Measurements from ENCODE around the gene TSHZ2.

TSHZ2 gene

GRCh38 chr20:53079828-53080686 lies 107.9 kb downstream of the TSHZ2 start:
- POLR2A ChIA-PET, result no interaction called here
- CTCF ChIA-PET, result interaction anchor here (1.2 kb wide), 1 partner anchor 9 kb away, joined by 5 read pairs; no protein-coding TSS in a partner anchor
- TF ChIP-seq ARNT (IDR thresholded peaks at IDR 0.05), result no peak
- no peak for TF ChIP-seq ELF4 (IDR thresholded peaks at IDR 0.05)
- no peak for TF ChIP-seq SP1 (IDR thresholded peaks at IDR 0.05)
- TF ChIP-seq FOXA1 (IDR thresholded peaks at IDR 0.05), result no peak
- TF ChIP-seq TARDBP (IDR thresholded peaks at IDR 0.05), result no peak
- TF ChIP-seq HDGF (IDR thresholded peaks at IDR 0.05; ENCODE audit: borderline replicate concordance), result no peak
- TF ChIP-seq SUZ12 (IDR thresholded peaks at IDR 0.05), result no peak
- no peak for DNase-seq (ENCODE audit: extremely low spot score)

- DNase-seq (ENCODE audit: extremely low spot score), result no peak
- POLR2A ChIA-PET, result no interaction called here
- TF ChIP-seq SP1 (IDR thresholded peaks at IDR 0.05) (no peak), ZNF384 (IDR thresholded peaks at IDR 0.05) (no peak), NFRKB (IDR thresholded peaks at IDR 0.05) (no peak), CTBP1 (IDR thresholded peaks at IDR 0.05; ENCODE audit: borderline replicate concordance) (no peak), TARDBP (IDR thresholded peaks at IDR 0.05) (no peak), FOXK2 (IDR thresholded peaks at IDR 0.05) (no peak), BHLHE40 (IDR thresholded peaks at IDR 0.05; ENCODE audit: borderline replicate concordance) (no peak), LEF1 (IDR thresholded peaks at IDR 0.05; ENCODE audit: borderline replicate concordance) (no peak), L3MBTL2 (conservative IDR thresholded peaks at IDR 0.05) (no peak), FOXM1 (IDR thresholded peaks at IDR 0.05; ENCODE audit: borderline replicate concordance) (no peak), ELF4 (IDR thresholded peaks at IDR 0.05) (no peak), FOXA1 (IDR thresholded peaks at IDR 0.05) (no peak), SUZ12 (IDR thresholded peaks at IDR 0.05) (no peak), PKNOX1 (IDR thresholded peaks at IDR 0.05) (no peak), ARNT (IDR thresholded peaks at IDR 0.05) (no peak), HDGF (IDR thresholded peaks at IDR 0.05; ENCODE audit: borderline replicate concordance) (no peak)
- CTCF ChIA-PET, result interaction anchor here (1.2 kb wide), 1 partner anchor 9 kb away, joined by 5 read pairs; no protein-coding TSS in a partner anchor
These were observed 108.5 kb downstream of the TSHZ2 start for GRCh38 chr20:53080687-53080962.

- DNase-seq (ENCODE audit: extremely low spot score), result peak; percentile 9
- POLR2A ChIA-PET, result interaction anchor here (0.5 kb wide), 1 partner anchor 1033 kb away, joined by 3 read pairs; no protein-coding TSS in a partner anchor
- TF ChIP-seq BHLHE40 (IDR thresholded peaks at IDR 0.05; ENCODE audit: borderline replicate concordance) (no peak), TARDBP (IDR thresholded peaks at IDR 0.05) (no peak), L3MBTL2 (conservative IDR thresholded peaks at IDR 0.05) (no peak), HDGF (IDR thresholded peaks at IDR 0.05; ENCODE audit: borderline replicate concordance) (no peak), ARNT (IDR thresholded peaks at IDR 0.05) (no peak), SUZ12 (IDR thresholded peaks at IDR 0.05) (no peak), ELF4 (IDR thresholded peaks at IDR 0.05) (no peak), FOXK2 (IDR thresholded peaks at IDR 0.05) (no peak), NFRKB (IDR thresholded peaks at IDR 0.05) (no peak), CTBP1 (IDR thresholded peaks at IDR 0.05; ENCODE audit: borderline replicate concordance) (no peak), SP1 (IDR thresholded peaks at IDR 0.05) (no peak), PKNOX1 (IDR thresholded peaks at IDR 0.05) (no peak), LEF1 (IDR thresholded peaks at IDR 0.05; ENCODE audit: borderline replicate concordance) (no peak), FOXA1 (IDR thresholded peaks at IDR 0.05) (no peak), FOXM1 (IDR thresholded peaks at IDR 0.05; ENCODE audit: borderline replicate concordance) (no peak), ZNF384 (IDR thresholded peaks at IDR 0.05) (no peak)
- CTCF ChIA-PET, result interaction anchor here (1.2 kb wide), 1 partner anchor 8 kb away, joined by 5 read pairs; no protein-coding TSS in a partner anchor
These were observed 109.1 kb downstream of the TSHZ2 start for GRCh38 chr20:53080969-53081871.

GRCh38 chr20:53081916-53082863 lies 110.0 kb downstream of the TSHZ2 start:
- no peak for TF ChIP-seq BHLHE40 (IDR thresholded peaks at IDR 0.05; ENCODE audit: borderline replicate concordance)
- no peak for TF ChIP-seq FOXM1 (IDR thresholded peaks at IDR 0.05; ENCODE audit: borderline replicate concordance)
- no peak for TF ChIP-seq SP1 (IDR thresholded peaks at IDR 0.05)
- no peak for TF ChIP-seq ELF4 (IDR thresholded peaks at IDR 0.05)
- TF ChIP-seq ARNT (IDR thresholded peaks at IDR 0.05), result no peak
- no peak for TF ChIP-seq ZNF384 (IDR thresholded peaks at IDR 0.05)
- no peak for TF ChIP-seq HDGF (IDR thresholded peaks at IDR 0.05; ENCODE audit: borderline replicate concordance)
- TF ChIP-seq PKNOX1 (IDR thresholded peaks at IDR 0.05), result no peak
- no peak for TF ChIP-seq LEF1 (IDR thresholded peaks at IDR 0.05; ENCODE audit: borderline replicate concordance)
- TF ChIP-seq FOXK2 (IDR thresholded peaks at IDR 0.05), result no peak
- TF ChIP-seq TARDBP (IDR thresholded peaks at IDR 0.05), result no peak
- no peak for TF ChIP-seq L3MBTL2 (conservative IDR thresholded peaks at IDR 0.05)
- TF ChIP-seq CTBP1 (IDR thresholded peaks at IDR 0.05; ENCODE audit: borderline replicate concordance), result no peak
- TF ChIP-seq FOXA1 (IDR thresholded peaks at IDR 0.05), result no peak
- TF ChIP-seq NFRKB (IDR thresholded peaks at IDR 0.05), result no peak
- TF ChIP-seq SUZ12 (IDR thresholded peaks at IDR 0.05), result no peak
- DNase-seq (ENCODE audit: extremely low spot score), result peak; percentile 20
- ChIA-PET CTCF (interaction anchor here (0.6 kb wide), 1 partner anchor 264 kb away, joined by 3 read pairs; no protein-coding TSS in a partner anchor), POLR2A (interaction anchor here (0.5 kb wide), 1 partner anchor 1032 kb away, joined by 3 read pairs; no protein-coding TSS in a partner anchor)

Measured in HEK293T (cell line).